ENCODE measurements around the gene SMPX. TPM values are rescaled to one million over a fixed set of nuclear protein-coding genes. Genes with fewer than 3 reads are reported as not detected.

The SMPX gene
- total and polyA plus RNA-seq, 7 donors = 207 to 863 (median 427) TPM

DNA sequence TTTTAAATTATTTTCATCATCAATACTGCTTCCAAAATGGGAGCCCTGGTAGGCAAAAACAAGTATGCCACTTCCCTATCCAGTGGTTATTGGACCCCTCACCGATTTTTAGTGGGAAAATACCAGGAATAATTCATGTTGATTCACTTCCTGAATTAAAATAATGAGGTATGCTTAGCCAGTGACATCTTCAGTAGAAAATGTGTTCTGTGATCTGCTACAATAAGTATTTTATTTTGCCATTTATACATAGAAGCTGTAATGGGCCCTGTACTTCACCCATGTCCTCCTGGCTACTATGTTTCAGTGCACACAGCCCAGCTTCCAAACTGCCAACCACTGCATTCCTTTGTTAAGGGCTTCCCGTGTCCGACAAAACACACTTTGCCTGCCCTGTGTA lies 58.8 kb downstream of the SMPX start:
- Histone ChIP-seq H3K4me1 (peaks cover 6% of the 10 kb centered on the region), H3K27ac (no peak overlapping the region), H3K9me3 (no peaks in the 10 kb centered on the region), H3K27me3 (ENCODE audit: insufficient read depth in 3 of 3, low read length in 2 of 3) (no peaks in the 10 kb centered on the region), H3K4me3 (no peak overlapping the region), H3K36me3 (ENCODE audit: insufficient read depth in 1 of 2, low read depth in 1 of 2) (no peaks in the 10 kb centered on the region)
- intact Hi-C loops (cut with DNase I) = no loop called here
- TF ChIP-seq CTCF (IDR thresholded peaks at IDR 0.05) = no peak
- no peak for DNase-seq
- WGBS, 3 donors = 51 to 62% (median 54%) methylated on average over 3 of the region's 3 CpGs
- ATAC-seq = no peak

DNA sequence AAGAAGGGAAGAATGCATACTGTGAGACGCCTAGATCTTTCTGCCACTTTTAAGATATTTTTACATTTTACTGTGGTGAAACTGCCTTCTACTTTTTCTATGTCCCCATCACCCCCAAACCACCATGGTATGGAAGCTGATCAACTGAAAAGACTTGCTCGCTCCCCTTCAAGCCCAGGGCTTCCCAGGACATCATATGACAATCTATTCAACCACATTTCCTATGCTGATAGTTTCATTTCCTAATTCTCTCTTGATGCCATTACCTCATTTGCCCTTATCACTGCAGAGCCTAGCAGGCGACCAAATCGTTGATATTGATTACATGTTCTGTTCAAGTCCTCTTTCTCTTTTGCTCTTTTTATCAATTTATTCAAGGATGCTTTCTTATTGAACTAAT lies 59.6 kb downstream of the SMPX start:
- H3K4me3 ChIP-seq = no peak overlapping the region
- no peak overlapping the region for H3K27ac ChIP-seq
- WGBS, 3 donors = 66 to 91% (median 89%) methylated on average over 4 of the region's 4 CpGs
- H3K36me3 ChIP-seq (ENCODE audit: insufficient read depth in 1 of 2, low read depth in 1 of 2) = no peaks in the 10 kb centered on the region
- ATAC-seq (no peak), DNase-seq (no peak)
- intact Hi-C loops (cut with DNase I) = no loop called here
- no peaks in the 10 kb centered on the region for H3K27me3 ChIP-seq (ENCODE audit: insufficient read depth in 3 of 3, low read length in 2 of 3)
- peaks cover 2% of the 10 kb centered on the region for H3K4me1 ChIP-seq
- no peaks in the 10 kb centered on the region for H3K9me3 ChIP-seq
- TF ChIP-seq CTCF (IDR thresholded peaks at IDR 0.05) = no peak

- DNase-seq = no peak
- Histone ChIP-seq H3K36me3 (ENCODE audit: insufficient read depth in 1 of 2, low read depth in 1 of 2) (no peaks in the 10 kb centered on the region), H3K4me1 (no peaks in the 10 kb centered on the region), H3K9me3 (no peaks in the 10 kb centered on the region), H3K27me3 (ENCODE audit: insufficient read depth in 3 of 3, low read length in 2 of 3) (no peaks in the 10 kb centered on the region), H3K27ac (no peak overlapping the region), H3K4me3 (no peak overlapping the region)
- intact Hi-C loops (cut with DNase I) = no loop called here
- ATAC-seq = no peak
- TF ChIP-seq CTCF (IDR thresholded peaks at IDR 0.05) = no peak
- WGBS, 3 donors = 85 to 100% (median 90%) methylated on average over 3 of the region's 3 CpGs
These were observed 66.4 kb downstream of the SMPX start for GRCh38 chrX:21691512-21692018.

- Histone ChIP-seq H3K27ac (no peak overlapping the region), H3K4me3 (no peak overlapping the region), H3K4me1 (no peaks in the 10 kb centered on the region), H3K9me3 (no peaks in the 10 kb centered on the region), H3K27me3 (ENCODE audit: insufficient read depth in 3 of 3, low read length in 2 of 3) (no peaks in the 10 kb centered on the region), H3K36me3 (ENCODE audit: insufficient read depth in 1 of 2, low read depth in 1 of 2) (no peaks in the 10 kb centered on the region)
- no peak for TF ChIP-seq CTCF (IDR thresholded peaks at IDR 0.05)
- DNase-seq = no peak
- WGBS, 3 donors = 43 to 68% (median 52%) methylated on average over 1 of the region's 1 CpG
- intact Hi-C loops (cut with DNase I) = no loop called here
- no peak for ATAC-seq
These were observed 74.0 kb downstream of the SMPX start for GRCh38 chrX:21683941-21684340.

- no peak for DNase-seq
- Histone ChIP-seq H3K9me3 (no peaks in the 10 kb centered on the region), H3K4me3 (no peak overlapping the region), H3K36me3 (ENCODE audit: insufficient read depth in 1 of 2, low read depth in 1 of 2) (no peaks in the 10 kb centered on the region), H3K27me3 (ENCODE audit: insufficient read depth in 3 of 3, low read length in 2 of 3) (peaks cover 0 to 7% (median 0%) of the 10 kb centered on the region in 3 donors), H3K4me1 (no peaks in the 10 kb centered on the region), H3K27ac (no peak overlapping the region)
- ATAC-seq = no peak
- intact Hi-C loops (cut with DNase I) = no loop called here
- TF ChIP-seq CTCF (IDR thresholded peaks at IDR 0.05) = no peak
- WGBS, 3 donors = 55 to 75% (median 67%) methylated on average over 4 of the region's 4 CpGs
These were observed 79.8 kb downstream of the SMPX start for GRCh38 chrX:21678048-21678612.
